Stimulated activated CD8-positive, alpha-beta memory T cell treated with anti-CD3 and anti-CD28 coated beads, Interleukin-15, amount 100 ng/mL, for 4 hours (primary cell): ENCODE measurements around the gene HSD17B12.

Source experiments
- DNase-seq, 2 donors: peaks; one replicate each; pipeline ENCODE4 v3.0.0-alpha.2; 2020; ENCODE audit warnings: low read depth in 2 of 2

HSD17B12 gene

GRCh38 chr11:43866520-43866919 is 186.0 kb downstream of the HSD17B12 start:
- no peak for DNase-seq

GRCh38 chr11:43866969-43867368 is 186.4 kb downstream of the HSD17B12 start:
- DNase-seq: no peak

- peak; percentile 2 to 19 for DNase-seq
These were observed 188.5 kb downstream of the HSD17B12 start for GRCh38 chr11:43868852-43869567.

GRCh38 chr11:43871051-43871450 is 190.5 kb downstream of the HSD17B12 start:
- no peak for DNase-seq

GRCh38 chr11:43872995-43873394 is 192.5 kb downstream of the HSD17B12 start:
- DNase-seq: no peak

- DNase-seq: no peak
These were observed 193.5 kb downstream of the HSD17B12 start for GRCh38 chr11:43874078-43874477.

- no peak for DNase-seq
These were observed 194.2 kb downstream of the HSD17B12 start for GRCh38 chr11:43874738-43875137.

GRCh38 chr11:43879789-43880639 is 199.5 kb downstream of the HSD17B12 start:
- DNase-seq: no peak

- peak; percentile 77 to 84 for DNase-seq
These were observed 200.2 kb downstream of the HSD17B12 start, which contains the start of gene ALKBH3 for GRCh38 chr11:43880640-43881159. ALKBH3 (plus strand) TSS chr11:43880831; CDS start chr11:43882653, 1,822 bp downstream.

- no peak for DNase-seq
These were observed 212.3 kb downstream of the HSD17B12 start for GRCh38 chr11:43892851-43893250.

GRCh38 chr11:43894546-43894945 is 214.0 kb downstream of the HSD17B12 start:
- DNase-seq: no peak

- DNase-seq: no peak
These were observed 215.1 kb downstream of the HSD17B12 start for GRCh38 chr11:43895601-43896000.

GRCh38 chr11:43898574-43898973 is 218.0 kb downstream of the HSD17B12 start:
- no peak for DNase-seq

GRCh38 chr11:43899094-43899493 is 218.6 kb downstream of the HSD17B12 start:
- no peak for DNase-seq

- DNase-seq: no peak
These were observed 221.0 kb downstream of the HSD17B12 start for GRCh38 chr11:43901551-43901950.

- DNase-seq: no peak
These were observed 222.5 kb downstream of the HSD17B12 start for GRCh38 chr11:43903078-43903477.

GRCh38 chr11:43903969-43904368 is 223.4 kb downstream of the HSD17B12 start:
- no peak for DNase-seq

GRCh38 chr11:43904742-43905535 is 224.4 kb downstream of the HSD17B12 start:
- no peak for DNase-seq

- DNase-seq: no peak
These were observed 225.3 kb downstream of the HSD17B12 start for GRCh38 chr11:43905813-43906241.
